SK-N-SH treated with all-trans-retinoic acid at 6 μM for 48 hours (cell line): ENCODE data around the gene ESYT2.

Experiments
- CSDC2 ChIP-seq: fragments of 250-450 bp; sonication (Bioruptor Pico); IDR thresholded peaks from 2 replicates; pipeline ENCODE4 v1.5.0; 2020; ENCODE audit warnings: mild to moderate bottlenecking, moderate library complexity
- OSR1 ChIP-seq: fragments of 250-450 bp; sonication (Bioruptor Pico); IDR thresholded peaks from 2 replicates; pipeline ENCODE4 v1.8.0; 2022; ENCODE audit warnings: moderate library complexity, mild to moderate bottlenecking, inconsistent platforms
- PPARA ChIP-seq: fragments of 250-450 bp; sonication (Bioruptor Pico); IDR thresholded peaks from 2 replicates; pipeline ENCODE4 v1.5.0; 2020; ENCODE audit warnings: mild to moderate bottlenecking, borderline replicate concordance
- ZFP3 ChIP-seq: fragments of 250-450 bp; sonication (Bioruptor Pico); IDR thresholded peaks from 2 replicates; pipeline ENCODE4 v1.5.0; 2020; ENCODE audit warnings: mild to moderate bottlenecking, moderate library complexity
- ZFP30 ChIP-seq: fragments of 450-650 bp; formaldehyde crosslinking; IDR thresholded peaks from 2 replicates; pipeline ENCODE4 v1.5.0; 2022; ENCODE audit warnings: mild to moderate bottlenecking, moderate library complexity
- ZNF70 ChIP-seq: fragments of 450-650 bp; formaldehyde crosslinking; IDR thresholded peaks from 2 replicates; pipeline ENCODE4 v1.5.0; 2020; ENCODE audit warnings: mild to moderate bottlenecking, moderate library complexity
- TF ChIP-seq, protein P1 (sequence below): fragments of 250-450 bp; sonication (Bioruptor Pico); IDR thresholded peaks from 2 replicates; pipeline ENCODE4 v1.5.1; 2020; ENCODE audit warnings: low read depth, mild to moderate bottlenecking, moderate library complexity
- TF ChIP-seq, protein P2 (sequence below): fragments of 250-450 bp; sonication (Bioruptor Pico); IDR thresholded peaks from 2 replicates; pipeline ENCODE4 v1.8.0; 2020; ENCODE audit warnings: mild to moderate bottlenecking, moderate library complexity, borderline replicate concordance

DNA sequence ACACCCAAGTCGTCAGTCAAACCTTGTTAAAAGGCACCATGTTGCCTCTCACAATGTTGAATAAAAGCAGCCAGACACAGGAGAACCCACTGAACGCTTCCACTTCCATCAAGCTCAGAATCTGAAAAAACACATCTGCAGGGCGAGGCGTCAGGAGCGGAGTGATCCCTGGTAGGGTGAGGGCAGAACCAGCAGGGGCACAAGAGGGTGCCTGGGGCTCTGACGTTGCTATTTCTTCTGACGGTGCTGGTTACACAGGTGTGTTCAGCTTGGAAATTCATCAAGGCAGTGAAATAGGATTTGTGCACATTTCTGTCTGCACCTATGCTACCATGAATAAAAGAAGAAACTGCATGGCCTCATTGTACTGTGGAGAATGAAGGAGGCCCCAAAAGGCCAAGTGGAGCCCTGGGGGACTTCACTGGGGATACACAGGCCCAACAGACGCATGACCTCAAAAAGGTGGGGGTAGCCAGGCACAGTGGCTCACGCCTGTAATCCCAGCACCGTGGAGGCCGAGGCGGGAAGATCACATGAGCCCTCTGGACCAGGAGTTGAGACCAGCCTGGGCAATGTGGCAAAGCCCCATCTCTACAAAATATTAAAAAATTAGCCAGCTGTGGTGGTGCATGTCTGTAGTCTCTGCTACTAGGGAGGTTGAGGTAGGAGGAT, 105.5 kb downstream of the ESYT2 start:
- TF ChIP-seq CSDC2 (no peak), OSR1 (CRISPR knock-in tag) (no peak), ZFP3 (no peak), ZNF70 (no peak), PPARA (no peak), ZFP30 (CRISPR knock-in tag) (no peak)
- TF ChIP-seq, protein P1, sequence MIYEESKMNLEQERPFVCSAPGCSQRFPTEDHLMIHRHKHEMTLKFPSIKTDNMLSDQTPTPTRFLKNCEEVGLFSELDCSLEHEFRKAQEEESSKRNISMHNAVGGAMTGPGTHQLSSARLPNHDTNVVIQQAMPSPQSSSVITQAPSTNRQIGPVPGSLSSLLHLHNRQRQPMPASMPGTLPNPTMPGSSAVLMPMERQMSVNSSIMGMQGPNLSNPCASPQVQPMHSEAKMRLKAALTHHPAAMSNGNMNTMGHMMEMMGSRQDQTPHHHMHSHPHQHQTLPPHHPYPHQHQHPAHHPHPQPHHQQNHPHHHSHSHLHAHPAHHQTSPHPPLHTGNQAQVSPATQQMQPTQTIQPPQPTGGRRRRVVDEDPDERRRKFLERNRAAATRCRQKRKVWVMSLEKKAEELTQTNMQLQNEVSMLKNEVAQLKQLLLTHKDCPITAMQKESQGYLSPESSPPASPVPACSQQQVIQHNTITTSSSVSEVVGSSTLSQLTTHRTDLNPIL (CRISPR knock-in tag): no peak
- TF ChIP-seq, protein P2, sequence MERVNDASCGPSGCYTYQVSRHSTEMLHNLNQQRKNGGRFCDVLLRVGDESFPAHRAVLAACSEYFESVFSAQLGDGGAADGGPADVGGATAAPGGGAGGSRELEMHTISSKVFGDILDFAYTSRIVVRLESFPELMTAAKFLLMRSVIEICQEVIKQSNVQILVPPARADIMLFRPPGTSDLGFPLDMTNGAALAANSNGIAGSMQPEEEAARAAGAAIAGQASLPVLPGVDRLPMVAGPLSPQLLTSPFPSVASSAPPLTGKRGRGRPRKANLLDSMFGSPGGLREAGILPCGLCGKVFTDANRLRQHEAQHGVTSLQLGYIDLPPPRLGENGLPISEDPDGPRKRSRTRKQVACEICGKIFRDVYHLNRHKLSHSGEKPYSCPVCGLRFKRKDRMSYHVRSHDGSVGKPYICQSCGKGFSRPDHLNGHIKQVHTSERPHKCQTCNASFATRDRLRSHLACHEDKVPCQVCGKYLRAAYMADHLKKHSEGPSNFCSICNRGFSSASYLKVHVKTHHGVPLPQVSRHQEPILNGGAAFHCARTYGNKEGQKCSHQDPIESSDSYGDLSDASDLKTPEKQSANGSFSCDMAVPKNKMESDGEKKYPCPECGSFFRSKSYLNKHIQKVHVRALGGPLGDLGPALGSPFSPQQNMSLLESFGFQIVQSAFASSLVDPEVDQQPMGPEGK (CRISPR knock-in tag): no peak
